ENCODE measurements around the gene ZNF784.

The ZNF784 gene

GRCh38 chr19:55656552-55656951, 32.2 kb upstream of the ZNF784 start:
- no peak for DNase-seq (ENCODE audit: low read depth)

- no peak for DNase-seq (ENCODE audit: low read depth)
Observed at GRCh38 chr19:55655648-55656040, 31.3 kb upstream of the ZNF784 start.

- peak; percentile 93 for DNase-seq (ENCODE audit: low read depth)
Observed at GRCh38 chr19:55654868-55655647, 30.7 kb upstream of the ZNF784 start, which contains the start of gene U2AF2. Gene U2AF2 (plus strand): TSS chr19:55655035. CDS start chr19:55655105, 70 bp downstream.

- DNase-seq (ENCODE audit: low read depth) = peak; percentile 94
Observed at GRCh38 chr19:55654323-55654867, 30.0 kb upstream of the ZNF784 start.

GRCh38 chr19:55653651-55654322, 29.4 kb upstream of the ZNF784 start:
- DNase-seq (ENCODE audit: low read depth) = peak; percentile 99

GRCh38 chr19:55652311-55653128, 28.2 kb upstream of the ZNF784 start:
- DNase-seq (ENCODE audit: low read depth) = no peak

- DNase-seq (ENCODE audit: low read depth) = no peak
Observed at GRCh38 chr19:55651236-55651635, 26.9 kb upstream of the ZNF784 start.

- no peak for DNase-seq (ENCODE audit: low read depth)
Observed at GRCh38 chr19:55650602-55651230, 26.4 kb upstream of the ZNF784 start.

- no peak for DNase-seq (ENCODE audit: low read depth)
Observed at GRCh38 chr19:55650126-55650557, 25.8 kb upstream of the ZNF784 start.

- DNase-seq (ENCODE audit: low read depth) = no peak
Observed at GRCh38 chr19:55649268-55650125, 25.1 kb upstream of the ZNF784 start.

- no peak for DNase-seq (ENCODE audit: low read depth)
Observed at GRCh38 chr19:55648585-55649267, 24.4 kb upstream of the ZNF784 start.

- DNase-seq (ENCODE audit: low read depth) = peak; percentile 38
Observed at GRCh38 chr19:55647732-55648584, 23.6 kb upstream of the ZNF784 start, which contains the start of gene CCDC106. Gene CCDC106 (plus strand): TSS chr19:55648212. CDS start chr19:55649047, 835 bp downstream.

GRCh38 chr19:55646889-55647731, 22.7 kb upstream of the ZNF784 start:
- DNase-seq (ENCODE audit: low read depth) = no peak

- no peak for DNase-seq (ENCODE audit: low read depth)
Observed at GRCh38 chr19:55645512-55645881, 21.1 kb upstream of the ZNF784 start.

GRCh38 chr19:55644842-55645511, 20.6 kb upstream of the ZNF784 start:
- DNase-seq (ENCODE audit: low read depth) = no peak

- DNase-seq (ENCODE audit: low read depth) = no peak
Observed at GRCh38 chr19:55644191-55644833, 19.9 kb upstream of the ZNF784 start.

GRCh38 chr19:55643887-55644176, 19.5 kb upstream of the ZNF784 start:
- DNase-seq (ENCODE audit: low read depth) = no peak

Measured in stimulated activated CD8-positive, alpha-beta memory T cell treated with anti-CD3 and anti-CD28 coated beads, Interleukin-12 subunit alpha, Interleukin-12 subunit beta, amount 100 ng/mL, for 4 hours (primary cell).